Upper lobe of right lung (tissue), 1 donor: ENCODE data around the gene AKAP5. TPM values are rescaled to one million over a fixed set of nuclear protein-coding genes. Genes with fewer than 3 reads are reported as not detected.

ENCODE experiments used
- ATAC-seq: fragments of 200-7000 bp; cut with Tn5 transposase; one replicate; pipeline ENCODE4 v1.9.1; 2020; ENCODE audit warnings: mild to moderate bottlenecking, moderate library complexity
- DNase-seq: peaks from one replicate; pipeline ENCODE4 v3.0.0-alpha.2; 2020
- H3K27ac ChIP-seq: fragments of 200-600 bp; one replicate; pipeline ENCODE4 v1.8.0; 2022
- H3K27me3 ChIP-seq: fragments of 200-600 bp; one replicate; pipeline ENCODE4 v1.8.0; 2022; ENCODE audit warnings: mild to moderate bottlenecking
- H3K36me3 ChIP-seq: fragments of 200-600 bp; one replicate; pipeline ENCODE4 v1.8.0; 2022
- H3K4me1 ChIP-seq: fragments of 200-600 bp; one replicate; pipeline ENCODE4 v1.8.0; 2022
- H3K4me3 ChIP-seq: fragments of 200-600 bp; one replicate; pipeline ENCODE4 v1.8.0; 2022; ENCODE audit warnings: mild to moderate bottlenecking
- H3K9me3 ChIP-seq: fragments of 200-600 bp; one replicate; pipeline ENCODE4 v1.8.0; 2022
- CTCF ChIP-seq: fragments of 200-600 bp; IDR thresholded peaks from one replicate; pipeline ENCODE4 v1.8.0; 2022; ENCODE audit warnings: antibody characterized with exemption
- intact Hi-C: fragments of 100-400 bp; cut with DNase I; formaldehyde crosslinking; loops from one replicate; pipeline ENCODE4 v1.11.0; 2022
- total RNA-seq: library from RNA; stranded (reverse); fragmentation: NEBNext Ultra II Directional; extraction: Animal tissue kit (Norgen Biotek cat#: 25700); gene quantifications from one replicate; pipeline ENCODE4 v1.2.1, GENCODE V29; 2021
- donor health status: DM: no; HTN: yes; CAD: no; lungs with severe emphysema.

The AKAP5 gene
- total RNA-seq, 1 donor from 2014 or later: 3.6 TPM

GRCh38 chr14:64478634-64479250 is 13.4 kb downstream of the AKAP5 start:
- H3K9me3 ChIP-seq: no peaks in the 10 kb centered on the region
- no peak for ATAC-seq
- no peaks in the 10 kb centered on the region for H3K36me3 ChIP-seq
- TF ChIP-seq CTCF: peak; percentile 51
- intact Hi-C loops: no loop called here
- no peak overlapping the region for H3K4me3 ChIP-seq
- no peaks in the 10 kb centered on the region for H3K4me1 ChIP-seq
- H3K27ac ChIP-seq: no peak overlapping the region
- no peaks in the 10 kb centered on the region for H3K27me3 ChIP-seq
- DNase-seq: no peak

- H3K4me3 ChIP-seq: no peak overlapping the region
- DNase-seq: no peak
- no peak for ATAC-seq
- H3K9me3 ChIP-seq: no peaks in the 10 kb centered on the region
- no peaks in the 10 kb centered on the region for H3K27me3 ChIP-seq
- no peaks in the 10 kb centered on the region for H3K4me1 ChIP-seq
- no peak for TF ChIP-seq CTCF
- peaks cover 45% of the 10 kb centered on the region for H3K36me3 ChIP-seq
- intact Hi-C loops: no loop called here
- no peak overlapping the region for H3K27ac ChIP-seq
Observed at GRCh38 chr14:64488590-64489099, 23.3 kb downstream of the AKAP5 start.

GRCh38 chr14:64491637-64492036 is 26.3 kb downstream of the AKAP5 start:
- no peak for TF ChIP-seq CTCF
- Histone ChIP-seq H3K27me3 (no peaks in the 10 kb centered on the region), H3K9me3 (no peaks in the 10 kb centered on the region), H3K4me1 (no peaks in the 10 kb centered on the region), H3K4me3 (no peak overlapping the region), H3K36me3 (peaks cover 31% of the 10 kb centered on the region), H3K27ac (no peak overlapping the region)
- DNase-seq (no peak), ATAC-seq (no peak)
- intact Hi-C loops: no loop called here

- Histone ChIP-seq H3K4me1 (no peaks in the 10 kb centered on the region), H3K4me3 (no peak overlapping the region), H3K36me3 (peaks cover 18% of the 10 kb centered on the region), H3K27ac (no peak overlapping the region), H3K9me3 (no peaks in the 10 kb centered on the region), H3K27me3 (no peaks in the 10 kb centered on the region)
- no peak for TF ChIP-seq CTCF
- intact Hi-C loops: no loop called here
- DNase-seq (no peak), ATAC-seq (no peak)
Observed at GRCh38 chr14:64493455-64493854, 28.2 kb downstream of the AKAP5 start.

- no peaks in the 10 kb centered on the region for H3K27me3 ChIP-seq
- intact Hi-C loops: no loop called here
- ATAC-seq (no peak), DNase-seq (no peak)
- H3K4me1 ChIP-seq: peaks cover 6% of the 10 kb centered on the region
- no peaks in the 10 kb centered on the region for H3K9me3 ChIP-seq
- no peak overlapping the region for H3K4me3 ChIP-seq
- no peak overlapping the region for H3K27ac ChIP-seq
- peaks cover 12% of the 10 kb centered on the region for H3K36me3 ChIP-seq
- no peak for TF ChIP-seq CTCF
Observed at GRCh38 chr14:64495252-64495651, 30.0 kb downstream of the AKAP5 start.

GRCh38 chr14:64496764-64497163 is 31.5 kb downstream of the AKAP5 start:
- peaks cover 12% of the 10 kb centered on the region for H3K36me3 ChIP-seq
- H3K27ac ChIP-seq: no peak overlapping the region
- TF ChIP-seq CTCF: no peak
- H3K4me1 ChIP-seq: peaks cover 18% of the 10 kb centered on the region
- no peak for DNase-seq
- intact Hi-C loops: no loop called here
- no peaks in the 10 kb centered on the region for H3K9me3 ChIP-seq
- no peaks in the 10 kb centered on the region for H3K27me3 ChIP-seq
- H3K4me3 ChIP-seq: no peak overlapping the region
- ATAC-seq: no peak
